A549 (cell line): ENCODE results near the gene PCYT2.

Experiments used
- EP300 ChIP-seq, 2 experiments: fragments of >200 bp; sonication (Bioruptor Twin); formaldehyde crosslinking; IDR thresholded peaks; 2 replicates in 1 of 2; 3 replicates in 1 of 2; pipeline ENCODE4 v1.6.1; 2016 to 2017
- HDAC2 ChIP-seq: fragments of 200-600 bp; sonication (generic); IDR thresholded peaks from 2 replicates; pipeline ENCODE4 v1.6.1; 2016
- JUN ChIP-seq, 2 experiments: fragments of >200 bp; sonication (Bioruptor Twin); formaldehyde crosslinking; IDR thresholded peaks; 2 replicates in 1 of 2; 3 replicates in 1 of 2; pipeline ENCODE4 v1.6.1; 2016 to 2017
- MAZ ChIP-seq: fragments of 150-350 bp; IDR thresholded peaks from 2 replicates; pipeline ENCODE4 v1.6.1; 2014; ENCODE audit warnings: antibody characterized with exemption, low read depth, low read length, borderline replicate concordance
- PHF8 ChIP-seq: fragments of 200-600 bp; sonication (generic); IDR thresholded peaks from 2 replicates; pipeline ENCODE4 v1.6.1; 2016; ENCODE audit warnings: low read depth, mild to moderate bottlenecking, antibody characterized with exemption, moderate library complexity, borderline replicate concordance
- RAD21 ChIP-seq, 2 experiments: fragments of >200 bp in 1 of 2; sonication (Bioruptor Twin) in 1 of 2; formaldehyde crosslinking in 1 of 2; IDR thresholded peaks in 1 of 2; conservative IDR thresholded peaks in 1 of 2; 2 replicates in 1 of 2; 3 replicates in 1 of 2; pipeline ENCODE4 v1.6.1; 2012 to 2018; ENCODE audit warnings: inconsistent platforms in 1 of 2
- TF ChIP-seq, protein P1 (sequence below): fragments of >200 bp; sonication (Bioruptor Twin); formaldehyde crosslinking; IDR thresholded peaks from 3 replicates; pipeline ENCODE4 v1.5.1; 2016
- TF ChIP-seq, protein P2 (sequence below): fragments of 200-600 bp; sonication (generic); IDR thresholded peaks from 2 replicates; pipeline ENCODE4 v1.6.1; 2016; ENCODE audit warnings: antibody characterized with exemption, mild to moderate bottlenecking, moderate library complexity
- TF ChIP-seq, protein P3 (sequence below): IDR thresholded peaks from 2 replicates; pipeline ENCODE4 v1.6.1; 2012
- TF ChIP-seq, protein P4 (sequence below): IDR thresholded peaks from 2 replicates; pipeline ENCODE4 v1.6.1; 2012; ENCODE audit warnings: low read depth, borderline replicate concordance

DNA sequence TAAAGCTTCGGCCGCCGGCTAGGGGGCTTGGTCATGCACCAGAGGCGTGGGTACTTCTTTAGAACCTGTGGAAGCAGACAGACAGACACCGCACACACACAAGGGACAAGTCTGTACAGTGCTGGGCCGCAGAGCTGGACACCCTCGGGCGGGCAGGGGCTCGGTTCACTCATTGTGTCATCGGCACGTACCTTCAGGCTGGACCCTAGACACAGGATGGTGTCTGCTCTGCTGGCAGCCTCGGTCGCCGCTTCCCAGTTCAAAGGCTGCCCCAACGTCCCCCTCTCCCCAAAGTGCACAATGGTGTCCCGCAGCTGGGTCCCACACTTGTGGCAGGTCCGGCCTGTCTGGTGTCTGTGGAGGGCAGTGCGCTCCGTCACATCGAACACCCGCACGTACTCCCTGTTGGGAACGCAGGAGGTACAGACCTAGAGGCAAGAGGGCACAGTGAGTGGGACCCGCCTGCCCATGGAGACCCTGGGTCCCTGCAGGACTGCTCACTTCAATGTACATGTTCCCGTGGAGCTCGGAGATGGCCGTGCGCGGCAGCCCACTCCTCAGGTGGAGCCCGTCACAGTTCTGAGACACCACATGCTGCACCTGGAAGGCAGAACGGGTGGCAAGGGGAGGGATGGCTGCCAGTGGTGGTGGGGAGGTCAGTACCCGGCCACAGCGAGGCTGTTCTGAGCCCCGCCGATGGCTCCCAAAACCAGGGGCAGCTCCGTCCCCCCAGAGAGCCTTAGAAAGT is 3.1 kb upstream of the PCYT2 start:
- no peak for TF ChIP-seq MAZ
- TF ChIP-seq, protein P1, sequence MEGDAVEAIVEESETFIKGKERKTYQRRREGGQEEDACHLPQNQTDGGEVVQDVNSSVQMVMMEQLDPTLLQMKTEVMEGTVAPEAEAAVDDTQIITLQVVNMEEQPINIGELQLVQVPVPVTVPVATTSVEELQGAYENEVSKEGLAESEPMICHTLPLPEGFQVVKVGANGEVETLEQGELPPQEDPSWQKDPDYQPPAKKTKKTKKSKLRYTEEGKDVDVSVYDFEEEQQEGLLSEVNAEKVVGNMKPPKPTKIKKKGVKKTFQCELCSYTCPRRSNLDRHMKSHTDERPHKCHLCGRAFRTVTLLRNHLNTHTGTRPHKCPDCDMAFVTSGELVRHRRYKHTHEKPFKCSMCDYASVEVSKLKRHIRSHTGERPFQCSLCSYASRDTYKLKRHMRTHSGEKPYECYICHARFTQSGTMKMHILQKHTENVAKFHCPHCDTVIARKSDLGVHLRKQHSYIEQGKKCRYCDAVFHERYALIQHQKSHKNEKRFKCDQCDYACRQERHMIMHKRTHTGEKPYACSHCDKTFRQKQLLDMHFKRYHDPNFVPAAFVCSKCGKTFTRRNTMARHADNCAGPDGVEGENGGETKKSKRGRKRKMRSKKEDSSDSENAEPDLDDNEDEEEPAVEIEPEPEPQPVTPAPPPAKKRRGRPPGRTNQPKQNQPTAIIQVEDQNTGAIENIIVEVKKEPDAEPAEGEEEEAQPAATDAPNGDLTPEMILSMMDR: no peak
- TF ChIP-seq RAD21 (conservative IDR thresholded peaks at IDR 0.05 in 1 of 2, IDR thresholded peaks at IDR 0.05 in 1 of 2): no peak
- TF ChIP-seq, protein P2, sequence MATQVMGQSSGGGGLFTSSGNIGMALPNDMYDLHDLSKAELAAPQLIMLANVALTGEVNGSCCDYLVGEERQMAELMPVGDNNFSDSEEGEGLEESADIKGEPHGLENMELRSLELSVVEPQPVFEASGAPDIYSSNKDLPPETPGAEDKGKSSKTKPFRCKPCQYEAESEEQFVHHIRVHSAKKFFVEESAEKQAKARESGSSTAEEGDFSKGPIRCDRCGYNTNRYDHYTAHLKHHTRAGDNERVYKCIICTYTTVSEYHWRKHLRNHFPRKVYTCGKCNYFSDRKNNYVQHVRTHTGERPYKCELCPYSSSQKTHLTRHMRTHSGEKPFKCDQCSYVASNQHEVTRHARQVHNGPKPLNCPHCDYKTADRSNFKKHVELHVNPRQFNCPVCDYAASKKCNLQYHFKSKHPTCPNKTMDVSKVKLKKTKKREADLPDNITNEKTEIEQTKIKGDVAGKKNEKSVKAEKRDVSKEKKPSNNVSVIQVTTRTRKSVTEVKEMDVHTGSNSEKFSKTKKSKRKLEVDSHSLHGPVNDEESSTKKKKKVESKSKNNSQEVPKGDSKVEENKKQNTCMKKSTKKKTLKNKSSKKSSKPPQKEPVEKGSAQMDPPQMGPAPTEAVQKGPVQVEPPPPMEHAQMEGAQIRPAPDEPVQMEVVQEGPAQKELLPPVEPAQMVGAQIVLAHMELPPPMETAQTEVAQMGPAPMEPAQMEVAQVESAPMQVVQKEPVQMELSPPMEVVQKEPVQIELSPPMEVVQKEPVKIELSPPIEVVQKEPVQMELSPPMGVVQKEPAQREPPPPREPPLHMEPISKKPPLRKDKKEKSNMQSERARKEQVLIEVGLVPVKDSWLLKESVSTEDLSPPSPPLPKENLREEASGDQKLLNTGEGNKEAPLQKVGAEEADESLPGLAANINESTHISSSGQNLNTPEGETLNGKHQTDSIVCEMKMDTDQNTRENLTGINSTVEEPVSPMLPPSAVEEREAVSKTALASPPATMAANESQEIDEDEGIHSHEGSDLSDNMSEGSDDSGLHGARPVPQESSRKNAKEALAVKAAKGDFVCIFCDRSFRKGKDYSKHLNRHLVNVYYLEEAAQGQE: no peak
- no peak for TF ChIP-seq PHF8
- no peak for TF ChIP-seq JUN (IDR thresholded peaks at IDR 0.05)
- TF ChIP-seq, protein P3, sequence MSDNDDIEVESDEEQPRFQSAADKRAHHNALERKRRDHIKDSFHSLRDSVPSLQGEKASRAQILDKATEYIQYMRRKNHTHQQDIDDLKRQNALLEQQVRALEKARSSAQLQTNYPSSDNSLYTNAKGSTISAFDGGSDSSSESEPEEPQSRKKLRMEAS: no peak
- TF ChIP-seq, protein P4, sequence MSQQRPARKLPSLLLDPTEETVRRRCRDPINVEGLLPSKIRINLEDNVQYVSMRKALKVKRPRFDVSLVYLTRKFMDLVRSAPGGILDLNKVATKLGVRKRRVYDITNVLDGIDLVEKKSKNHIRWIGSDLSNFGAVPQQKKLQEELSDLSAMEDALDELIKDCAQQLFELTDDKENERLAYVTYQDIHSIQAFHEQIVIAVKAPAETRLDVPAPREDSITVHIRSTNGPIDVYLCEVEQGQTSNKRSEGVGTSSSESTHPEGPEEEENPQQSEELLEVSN: no peak
- no peak for TF ChIP-seq EP300 (IDR thresholded peaks at IDR 0.05)
- TF ChIP-seq HDAC2: no peak
